HG02759 (cell line): ENCODE measurements around the gene SGTA.

Experiments
- ATAC-seq: cut with Tn5 transposase; IDR thresholded peaks from one replicate; pipeline ENCODE4 v1.9.1; 2021; ENCODE audit warnings: mild to moderate bottlenecking, moderate library complexity; ENCODE audit not compliant: unreplicated experiment

SGTA gene

GRCh38 chr19:2810141-2811091 is 27.3 kb upstream of the SGTA start:
- ATAC-seq, result no peak

GRCh38 chr19:2809387-2810140 is 26.5 kb upstream of the SGTA start:
- ATAC-seq, result no peak

GRCh38 chr19:2808129-2808941 is 25.3 kb upstream of the SGTA start:
- ATAC-seq, result no peak

- no peak for ATAC-seq
Measured at GRCh38 chr19:2807379-2808128, 24.5 kb upstream of the SGTA start.

- ATAC-seq, result no peak
Measured at GRCh38 chr19:2806736-2807378, 23.8 kb upstream of the SGTA start.

GRCh38 chr19:2805991-2806649 is 23.0 kb upstream of the SGTA start:
- no peak for ATAC-seq

- ATAC-seq, result no peak
Measured at GRCh38 chr19:2805261-2805900, 22.3 kb upstream of the SGTA start.

- ATAC-seq, result no peak
Measured at GRCh38 chr19:2804156-2805004, 21.3 kb upstream of the SGTA start.

GRCh38 chr19:2803486-2804155 is 20.5 kb upstream of the SGTA start:
- no peak for ATAC-seq

- no peak for ATAC-seq
Measured at GRCh38 chr19:2802826-2803225, 19.8 kb upstream of the SGTA start.

GRCh38 chr19:2800506-2800905 is 17.4 kb upstream of the SGTA start:
- ATAC-seq, result no peak

- ATAC-seq, result no peak
Measured at GRCh38 chr19:2799273-2800020, 16.4 kb upstream of the SGTA start.

- ATAC-seq, result no peak
Measured at GRCh38 chr19:2798733-2799132, 15.7 kb upstream of the SGTA start.

GRCh38 chr19:2798158-2798685 is 15.1 kb upstream of the SGTA start:
- no peak for ATAC-seq

- ATAC-seq, result no peak
Measured at GRCh38 chr19:2797280-2797679, 14.2 kb upstream of the SGTA start.

GRCh38 chr19:2796659-2797266 is 13.7 kb upstream of the SGTA start:
- ATAC-seq, result no peak
